HepG2 (cell line): ENCODE results near the gene U2AF2. TPM values are rescaled to one million over a fixed set of nuclear protein-coding genes. Genes with fewer than 3 reads are reported as not detected.

Source experiments
- ARHGAP35 ChIP-seq: sonication (generic); formaldehyde crosslinking; IDR thresholded peaks from 2 replicates; pipeline ENCODE4 v1.9.0; 2022; ENCODE audit warnings: mild to moderate bottlenecking, inconsistent platforms, moderate library complexity, missing genetic modification reagents, borderline replicate concordance
- BORCS8-MEF2B ChIP-seq: sonication (generic); formaldehyde crosslinking; IDR thresholded peaks from 2 replicates; pipeline ENCODE4 v1.8.0; 2022; ENCODE audit warnings: mild to moderate bottlenecking, missing genetic modification reagents
- EP300 ChIP-seq, 3 experiments: sonication (generic) in 1 of 3; formaldehyde crosslinking in 1 of 3; IDR thresholded peaks; 2 replicates each; pipeline versions ENCODE4 v1.5.1 to v1.6.1; 2011 to 2020; ENCODE audit warnings: low read depth in 2 of 3, low read length in 2 of 3, borderline replicate concordance in 1 of 3, improper control_type of control experiment in 1 of 3, mild to moderate bottlenecking in 1 of 3, missing genetic modification reagents in 1 of 3, moderate library complexity in 1 of 3
- FOSL1 ChIP-seq: sonication (generic); formaldehyde crosslinking; IDR thresholded peaks from 2 replicates; pipeline ENCODE4 v1.9.0; 2021; ENCODE audit warnings: missing genetic modification reagents, borderline replicate concordance
- GATA4 ChIP-seq: sonication (generic); IDR thresholded peaks from 2 replicates; pipeline ENCODE4 v1.6.1; 2016; ENCODE audit warnings: antibody characterized with exemption, low read depth, borderline replicate concordance
- GATAD2A ChIP-seq: IDR thresholded peaks from 2 replicates; pipeline ENCODE4 v1.6.1; 2016
- HDAC1 ChIP-seq: sonication (generic); formaldehyde crosslinking; IDR thresholded peaks from 2 replicates; pipeline ENCODE4 v1.5.1; 2020; ENCODE audit warnings: mild to moderate bottlenecking, missing genetic modification reagents
- HOXA3 ChIP-seq: sonication (generic); formaldehyde crosslinking; IDR thresholded peaks from 2 replicates; pipeline ENCODE4 v1.5.0; 2020; ENCODE audit warnings: missing genetic modification reagents
- ISL2 ChIP-seq: sonication (generic); formaldehyde crosslinking; IDR thresholded peaks from 2 replicates; pipeline ENCODE4 v1.5.0; 2020; ENCODE audit warnings: missing genetic modification reagents
- MEIS2 ChIP-seq: sonication (generic); formaldehyde crosslinking; IDR thresholded peaks from 2 replicates; pipeline ENCODE4 v1.9.0; 2021; ENCODE audit warnings: mild to moderate bottlenecking, missing genetic modification reagents
- MXI1 ChIP-seq: IDR thresholded peaks from 3 replicates; pipeline ENCODE4 v1.6.1; 2012; ENCODE audit warnings: low read depth, low read length, inconsistent platforms, borderline replicate concordance
- NCOA2 ChIP-seq: sonication (generic); formaldehyde crosslinking; IDR thresholded peaks from 2 replicates; pipeline ENCODE4 v1.8.0; 2022; ENCODE audit warnings: inconsistent platforms
- PHF20 ChIP-seq: sonication (generic); formaldehyde crosslinking; IDR thresholded peaks from 2 replicates; pipeline ENCODE4 v1.5.0; 2020; ENCODE audit warnings: mild to moderate bottlenecking, missing genetic modification reagents
- SETDB1 ChIP-seq: sonication (generic); formaldehyde crosslinking; IDR thresholded peaks from 2 replicates; pipeline ENCODE4 v1.5.1; 2020; ENCODE audit warnings: missing genetic modification reagents, mild to moderate bottlenecking, borderline replicate concordance
- SNAI1 ChIP-seq: sonication (generic); formaldehyde crosslinking; IDR thresholded peaks from 2 replicates; pipeline ENCODE4 v1.5.0; 2020; ENCODE audit warnings: mild to moderate bottlenecking, missing genetic modification reagents, borderline replicate concordance
- SRSF1 ChIP-seq: fragments of 200-400 bp; formaldehyde crosslinking; optimal IDR thresholded peaks from 2 replicates; pipeline ENCODE3; 2017; ENCODE audit warnings: mild to moderate bottlenecking, low read depth, low read length, moderate library complexity
- ZNF101 ChIP-seq: sonication (generic); formaldehyde crosslinking; IDR thresholded peaks from 2 replicates; pipeline ENCODE4 v1.4.0; 2020; ENCODE audit warnings: mild to moderate bottlenecking, low read depth, missing genetic modification reagents, borderline replicate concordance
- ZNF180 ChIP-seq: sonication (generic); formaldehyde crosslinking; IDR thresholded peaks from 2 replicates; pipeline ENCODE4 v1.4.0; 2020; ENCODE audit warnings: low read depth, missing genetic modification reagents, borderline replicate concordance
- ZNF34 ChIP-seq: sonication (generic); formaldehyde crosslinking; IDR thresholded peaks from 2 replicates; pipeline ENCODE4 v1.4.0; 2020; ENCODE audit warnings: mild to moderate bottlenecking, missing genetic modification reagents, borderline replicate concordance
- ZNF577 ChIP-seq: sonication (generic); formaldehyde crosslinking; IDR thresholded peaks from 2 replicates; pipeline ENCODE4 v1.4.0; 2020; ENCODE audit warnings: mild to moderate bottlenecking, low read depth, missing genetic modification reagents, borderline replicate concordance
- ZNF614 ChIP-seq: IDR thresholded peaks from 2 replicates; pipeline ENCODE4 v1.6.1; 2018; ENCODE audit warnings: missing biosample characterization, missing genetic modification reagents, inconsistent platforms, borderline replicate concordance
- polyA plus RNA-seq, 8 experiments: library from polyadenylated mRNA; depleted of rRNA in 3 of 8; stranded (reverse) in 7 of 8; unstranded in 1 of 8; fragments of >200 nt; fragmentation: Illumina TruSeq in 4 of 8; extraction: Trizol in 4 of 8; gene quantifications; 2 replicates each; pipeline versions ENCODE4 v1.2.1 to v1.2.3, GENCODE V29; 2011 to 2016; ENCODE audit warnings: low read depth in 4 of 8, missing spikeins in 1 of 8, mixed read lengths in 1 of 8; ENCODE audit not compliant: insufficient read depth in 1 of 8
- total RNA-seq, 5 experiments: library from RNA; depleted of rRNA; stranded (reverse); fragments of >200 nt; fragmentation: Illumina TruSeq; extraction: Trizol; gene quantifications; 2 replicates each; pipeline ENCODE4 v1.2.3, GENCODE V29; 2016; ENCODE audit warnings: low read depth in 1 of 5
- TF ChIP-seq, protein P1 (sequence below): IDR thresholded peaks from 2 replicates; pipeline ENCODE4 v1.6.1; 2016; ENCODE audit warnings: low read depth, borderline replicate concordance
- TF ChIP-seq, protein P2 (sequence below): sonication (generic); formaldehyde crosslinking; IDR thresholded peaks from 2 replicates; pipeline ENCODE4 v1.4.0; 2020; ENCODE audit warnings: missing genetic modification reagents
- TF ChIP-seq, protein P3 (sequence below): sonication (generic); formaldehyde crosslinking; conservative IDR thresholded peaks from 2 replicates; pipeline ENCODE4 v1.4.0; 2020; ENCODE audit warnings: mild to moderate bottlenecking, missing genetic modification reagents, moderate library complexity

U2AF2 gene
- total and polyA plus RNA-seq, 2 of the 13 experiments (the other 11 are each of a cell fraction or from before 2014, with no cell fraction given), result 84.3 to 124 TPM

DNA sequence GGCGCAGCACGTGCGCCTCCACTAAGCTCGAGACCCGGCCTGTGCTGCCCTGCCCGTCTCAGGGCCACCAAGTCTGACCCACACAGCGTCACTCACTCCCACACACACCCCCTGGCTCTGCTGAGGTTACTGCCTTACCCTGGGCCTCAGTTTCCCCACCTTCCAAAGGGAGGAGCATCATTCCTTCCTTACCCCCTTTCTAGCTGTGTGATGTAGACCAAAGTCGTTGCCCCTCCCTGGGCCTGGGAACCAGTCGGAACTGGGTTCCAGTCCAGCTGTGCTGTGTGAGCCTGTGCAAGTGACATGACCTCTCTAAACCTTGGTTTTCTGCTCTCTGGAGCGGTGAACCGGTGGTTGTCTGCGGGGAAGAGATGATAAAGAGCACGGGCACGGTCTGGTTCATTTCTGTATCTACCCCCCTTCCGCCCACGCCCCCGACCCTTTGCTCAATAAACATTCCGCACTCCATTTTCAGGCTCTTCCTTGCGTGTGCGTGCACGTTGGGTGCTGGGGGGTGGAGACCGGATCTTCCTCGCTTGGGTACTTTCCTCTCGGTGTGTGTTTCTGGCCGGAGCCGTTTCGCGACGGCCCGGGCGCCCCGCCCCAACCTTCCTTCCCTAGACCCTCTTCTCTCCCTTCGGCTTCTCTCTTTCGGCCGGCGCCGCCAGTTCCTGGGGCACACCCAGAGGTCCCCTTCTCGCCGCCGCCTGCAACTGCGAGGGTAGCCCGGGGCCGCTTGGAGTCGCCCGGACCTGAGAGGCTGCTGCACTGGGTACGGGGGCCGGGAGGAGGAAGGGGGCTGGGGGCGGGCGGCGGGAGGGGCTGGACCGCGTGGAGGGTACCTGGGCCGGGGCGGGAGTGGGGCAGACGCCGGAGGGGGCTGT lies 11.6 kb upstream of the U2AF2 start, which contains the start of gene ZNF581 (continued):
- no peak for TF ChIP-seq SNAI1
- no peak for TF ChIP-seq ZNF577 (CRISPR knock-in tag)
- TF ChIP-seq, protein P1, sequence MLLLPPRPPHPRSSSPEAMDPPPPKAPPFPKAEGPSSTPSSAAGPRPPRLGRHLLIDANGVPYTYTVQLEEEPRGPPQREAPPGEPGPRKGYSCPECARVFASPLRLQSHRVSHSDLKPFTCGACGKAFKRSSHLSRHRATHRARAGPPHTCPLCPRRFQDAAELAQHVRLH, result peak; percentile 22; the same call in 1 of the 2 replicates
- peak; percentile 21; the same call in 1 of the 2 replicates for TF ChIP-seq MEIS2 (CRISPR knock-in tag)
- TF ChIP-seq GATAD2A (CRISPR knock-in tag), result peak; percentile 69
- no peak for TF ChIP-seq EP300 (IDR thresholded peaks at IDR 0.05; ENCODE audit: low read depth in 2 of 2, low read length in 2 of 2)
- TF ChIP-seq EP300 (CRISPR knock-in tag; IDR thresholded peaks at IDR 0.05; ENCODE audit: borderline replicate concordance), result 0 out of 2 replicates have a peak, but pooled peaks have one; percentile 10
- TF ChIP-seq BORCS8-MEF2B (CRISPR knock-in tag), result peak; percentile 23; the same call in 1 of the 2 replicates
- TF ChIP-seq ZNF34 (CRISPR knock-in tag), result 0 out of 2 replicates have a peak, but pooled peaks have one; percentile 42
- TF ChIP-seq PHF20 (CRISPR knock-in tag), result peak; percentile 82
- no peak for TF ChIP-seq FOSL1 (CRISPR knock-in tag)
- TF ChIP-seq SRSF1, result peak; percentile 69
- TF ChIP-seq HDAC1 (CRISPR knock-in tag), result peak; percentile 88
- peak; percentile 62 for TF ChIP-seq ISL2 (CRISPR knock-in tag)
- TF ChIP-seq NCOA2 (CRISPR knock-in tag), result no peak
- TF ChIP-seq GATA4, result peak; percentile 22; the same call in 1 of the 2 replicates
- TF ChIP-seq, protein P2, sequence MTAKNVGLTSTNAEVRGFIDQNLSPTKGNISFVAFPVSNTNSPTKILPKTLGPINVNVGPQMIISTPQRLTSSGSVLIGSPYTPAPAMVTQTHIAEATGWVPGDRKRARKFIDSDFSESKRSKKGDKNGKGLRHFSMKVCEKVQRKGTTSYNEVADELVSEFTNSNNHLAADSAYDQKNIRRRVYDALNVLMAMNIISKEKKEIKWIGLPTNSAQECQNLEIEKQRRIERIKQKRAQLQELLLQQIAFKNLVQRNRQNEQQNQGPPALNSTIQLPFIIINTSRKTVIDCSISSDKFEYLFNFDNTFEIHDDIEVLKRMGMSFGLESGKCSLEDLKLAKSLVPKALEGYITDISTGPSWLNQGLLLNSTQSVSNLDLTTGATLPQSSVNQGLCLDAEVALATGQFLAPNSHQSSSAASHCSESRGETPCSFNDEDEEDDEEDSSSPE (CRISPR knock-in tag), result 0 out of 2 replicates have a peak, but pooled peaks have one; percentile 17
- TF ChIP-seq ZNF614 (CRISPR knock-in tag), result peak; percentile 37; the same call in 1 of the 2 replicates
- TF ChIP-seq, protein P3, sequence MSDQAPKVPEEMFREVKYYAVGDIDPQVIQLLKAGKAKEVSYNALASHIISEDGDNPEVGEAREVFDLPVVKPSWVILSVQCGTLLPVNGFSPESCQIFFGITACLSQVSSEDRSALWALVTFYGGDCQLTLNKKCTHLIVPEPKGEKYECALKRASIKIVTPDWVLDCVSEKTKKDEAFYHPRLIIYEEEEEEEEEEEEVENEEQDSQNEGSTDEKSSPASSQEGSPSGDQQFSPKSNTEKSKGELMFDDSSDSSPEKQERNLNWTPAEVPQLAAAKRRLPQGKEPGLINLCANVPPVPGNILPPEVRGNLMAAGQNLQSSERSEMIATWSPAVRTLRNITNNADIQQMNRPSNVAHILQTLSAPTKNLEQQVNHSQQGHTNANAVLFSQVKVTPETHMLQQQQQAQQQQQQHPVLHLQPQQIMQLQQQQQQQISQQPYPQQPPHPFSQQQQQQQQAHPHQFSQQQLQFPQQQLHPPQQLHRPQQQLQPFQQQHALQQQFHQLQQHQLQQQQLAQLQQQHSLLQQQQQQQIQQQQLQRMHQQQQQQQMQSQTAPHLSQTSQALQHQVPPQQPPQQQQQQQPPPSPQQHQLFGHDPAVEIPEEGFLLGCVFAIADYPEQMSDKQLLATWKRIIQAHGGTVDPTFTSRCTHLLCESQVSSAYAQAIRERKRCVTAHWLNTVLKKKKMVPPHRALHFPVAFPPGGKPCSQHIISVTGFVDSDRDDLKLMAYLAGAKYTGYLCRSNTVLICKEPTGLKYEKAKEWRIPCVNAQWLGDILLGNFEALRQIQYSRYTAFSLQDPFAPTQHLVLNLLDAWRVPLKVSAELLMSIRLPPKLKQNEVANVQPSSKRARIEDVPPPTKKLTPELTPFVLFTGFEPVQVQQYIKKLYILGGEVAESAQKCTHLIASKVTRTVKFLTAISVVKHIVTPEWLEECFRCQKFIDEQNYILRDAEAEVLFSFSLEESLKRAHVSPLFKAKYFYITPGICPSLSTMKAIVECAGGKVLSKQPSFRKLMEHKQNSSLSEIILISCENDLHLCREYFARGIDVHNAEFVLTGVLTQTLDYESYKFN (CRISPR knock-in tag), result peak; percentile 37; the same call in 1 of the 2 replicates
- no peak for TF ChIP-seq ARHGAP35
- no peak for TF ChIP-seq ZNF101 (CRISPR knock-in tag)
- TF ChIP-seq ZNF180, result no peak
- TF ChIP-seq HOXA3, result peak; percentile 77
- TF ChIP-seq MXI1, result peak; percentile 88; the same call in 2 of the 3 replicates
- no peak for TF ChIP-seq SETDB1 (CRISPR knock-in tag)
